ENCODE data around the gene RPL28. TPM values are rescaled to one million over a fixed set of nuclear protein-coding genes. Genes with fewer than 3 reads are reported as not detected.

RPL28 gene
- total RNA-seq, 2 donors from 2014 or later: 1,672 to 1,902 TPM

- DNase-seq: no peak
- peak within 1 kb of the TSS; percentile 50 for H3K4me3 Mint-ChIP-seq
- H3K4me1 Mint-ChIP-seq: no peaks in the 10 kb centered on the region
- no peak within 1 kb of the TSS for H3K27ac Mint-ChIP-seq
- peaks cover 2% of the 10 kb centered on the region for H3K36me3 Mint-ChIP-seq (ENCODE audit: low read depth)
- H3K4me1 ChIP-seq (ENCODE audit: control insufficient read depth, insufficient read depth, low read length): no peaks in the 10 kb centered on the region
- 5 to 9% methylated on average over 15 to 27 of the region's 43 CpGs for WGBS, 2 experiments (ENCODE audit: insufficient coverage in 1 of 2, insufficient read length in 1 of 2)
- H3K9ac ChIP-seq (ENCODE audit: extremely low read depth, low read length, poor library complexity, severe bottlenecking): no peak within 1 kb of the TSS
- H3K9me3 Mint-ChIP-seq: no peaks in the 10 kb centered on the region
- no peaks in the 10 kb centered on the region for H3K36me3 ChIP-seq (ENCODE audit: control insufficient read depth, insufficient read depth, low read length)
- TF ChIP-seq CTCF (conservative IDR thresholded peaks at IDR 0.05): peak; percentile 12
- H3K27me3 ChIP-seq (ENCODE audit: control insufficient read depth, insufficient read depth, low read length, poor library complexity, severe bottlenecking): peaks cover 63% of the 10 kb centered on the region
- H3K27ac ChIP-seq (ENCODE audit: low read depth, low read length): no peak within 1 kb of the TSS
- H3K9me3 ChIP-seq (ENCODE audit: control insufficient read depth, low read length): no peaks in the 10 kb centered on the region
- H3K4me3 ChIP-seq (ENCODE audit: low read length): peak within 1 kb of the TSS; percentile 76
- peaks cover 89% of the 10 kb centered on the region for H3K27me3 Mint-ChIP-seq (ENCODE audit: insufficient read depth)
Measured at GRCh38 chr19:55354698-55355212, 31.0 kb upstream of the RPL28 start, which contains the start of gene COX6B2. Gene COX6B2 (minus strand): TSS chr19:55354719. CDS start chr19:55354521, 198 bp downstream.

GRCh38 chr19:55355213-55355821, 30.4 kb upstream of the RPL28 start:
- Mint-ChIP-seq H3K4me3 (no peak overlapping the region), H3K27ac (no peak overlapping the region), H3K9me3 (no peaks in the 10 kb centered on the region), H3K27me3 (ENCODE audit: insufficient read depth) (peaks cover 88% of the 10 kb centered on the region), H3K4me1 (no peaks in the 10 kb centered on the region), H3K36me3 (ENCODE audit: low read depth) (no peaks in the 10 kb centered on the region)
- Histone ChIP-seq H3K4me1 (ENCODE audit: control insufficient read depth, insufficient read depth, low read length) (no peaks in the 10 kb centered on the region), H3K27me3 (ENCODE audit: control insufficient read depth, insufficient read depth, low read length, poor library complexity, severe bottlenecking) (peaks cover 63% of the 10 kb centered on the region), H3K9me3 (ENCODE audit: control insufficient read depth, low read length) (no peaks in the 10 kb centered on the region), H3K36me3 (ENCODE audit: control insufficient read depth, insufficient read depth, low read length) (no peaks in the 10 kb centered on the region), H3K27ac (ENCODE audit: low read depth, low read length) (no peak overlapping the region), H3K4me3 (ENCODE audit: low read length) (no peak overlapping the region), H3K9ac (ENCODE audit: extremely low read depth, low read length, poor library complexity, severe bottlenecking) (no peak overlapping the region)
- WGBS, 2 experiments (ENCODE audit: insufficient coverage in 1 of 2, insufficient read length in 1 of 2): 53 to 65% methylated on average over 7 to 12 of the region's 13 CpGs
- TF ChIP-seq CTCF (conservative IDR thresholded peaks at IDR 0.05): no peak
- DNase-seq: peak; percentile 66

GRCh38 chr19:55358493-55358892, 27.2 kb upstream of the RPL28 start:
- peaks cover 57% of the 10 kb centered on the region for H3K27me3 Mint-ChIP-seq (ENCODE audit: insufficient read depth)
- H3K27ac Mint-ChIP-seq: no peak overlapping the region
- H3K4me3 Mint-ChIP-seq: no peak overlapping the region
- H3K4me3 ChIP-seq (ENCODE audit: low read length): no peak overlapping the region
- no peaks in the 10 kb centered on the region for H3K36me3 ChIP-seq (ENCODE audit: control insufficient read depth, insufficient read depth, low read length)
- H3K27me3 ChIP-seq (ENCODE audit: control insufficient read depth, insufficient read depth, low read length, poor library complexity, severe bottlenecking): peaks cover 38% of the 10 kb centered on the region
- no peaks in the 10 kb centered on the region for H3K9me3 Mint-ChIP-seq
- no peaks in the 10 kb centered on the region for H3K9me3 ChIP-seq (ENCODE audit: control insufficient read depth, low read length)
- H3K4me1 Mint-ChIP-seq: no peaks in the 10 kb centered on the region
- WGBS, 2 experiments (ENCODE audit: insufficient coverage in 1 of 2, insufficient read length in 1 of 2): 91 to 93% methylated on average over 11 to 19 of the region's 19 CpGs
- H3K9ac ChIP-seq (ENCODE audit: extremely low read depth, low read length, poor library complexity, severe bottlenecking): no peak overlapping the region
- H3K4me1 ChIP-seq (ENCODE audit: control insufficient read depth, insufficient read depth, low read length): no peaks in the 10 kb centered on the region
- no peak overlapping the region for H3K27ac ChIP-seq (ENCODE audit: low read depth, low read length)
- no peaks in the 10 kb centered on the region for H3K36me3 Mint-ChIP-seq (ENCODE audit: low read depth)
- no peak for DNase-seq
- TF ChIP-seq CTCF (conservative IDR thresholded peaks at IDR 0.05): no peak
